ENCODE results near the gene SRMS. TPM values are rescaled to one million over a fixed set of nuclear protein-coding genes. Genes with fewer than 3 reads are reported as not detected.

The SRMS gene
- polyA plus RNA-seq, 1 donor from 2014 or later: not detected

DNA sequence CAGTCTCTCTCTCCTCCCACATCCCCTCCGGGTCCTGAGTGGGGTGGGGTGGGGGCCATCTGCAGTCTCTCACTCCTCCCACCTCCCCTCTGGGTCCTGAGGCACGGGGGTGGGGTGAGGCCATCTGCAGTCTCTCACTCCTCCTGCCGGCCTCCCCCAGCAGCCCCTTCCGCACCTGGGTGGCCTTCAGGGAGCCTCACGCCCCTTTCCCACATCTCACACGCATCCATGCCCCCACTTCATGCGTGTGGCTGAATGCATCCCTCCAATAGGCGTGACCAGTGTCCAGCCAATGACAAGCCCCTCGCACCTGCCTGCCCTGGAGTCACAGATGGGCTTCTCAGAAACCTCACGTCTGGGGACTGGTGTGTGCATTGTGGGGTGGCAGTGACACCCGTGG, 993 bp upstream of the SRMS start:
- no peak overlapping the region for H3K27ac ChIP-seq (ENCODE audit: low read length)
- H3K9ac ChIP-seq (ENCODE audit: low read length): no peak overlapping the region
- H3K9me2 ChIP-seq (ENCODE audit: insufficient read depth, low read length): no peaks in the 10 kb centered on the region
- TF ChIP-seq TAF1 (IDR thresholded peaks at IDR 0.05; ENCODE audit: low read depth) (no peak), SMC3 (conservative IDR thresholded peaks at IDR 0.05; ENCODE audit: poor library complexity) (no peak), RAD21 (conservative IDR thresholded peaks at IDR 0.05) (no peak), EP300 (conservative IDR thresholded peaks at IDR 0.05; ENCODE audit: poor library complexity, severe bottlenecking) (no peak), EZH2 (IDR thresholded peaks at IDR 0.05; ENCODE audit: borderline replicate concordance, insufficient read depth, low read length, poor library complexity, severe bottlenecking) (no peak), POLR2AphosphoS5 (IDR thresholded peaks at IDR 0.05) (no peak), MXI1 (conservative IDR thresholded peaks at IDR 0.05; ENCODE audit: poor library complexity, severe bottlenecking) (no peak)
- TF ChIP-seq, protein P1, sequence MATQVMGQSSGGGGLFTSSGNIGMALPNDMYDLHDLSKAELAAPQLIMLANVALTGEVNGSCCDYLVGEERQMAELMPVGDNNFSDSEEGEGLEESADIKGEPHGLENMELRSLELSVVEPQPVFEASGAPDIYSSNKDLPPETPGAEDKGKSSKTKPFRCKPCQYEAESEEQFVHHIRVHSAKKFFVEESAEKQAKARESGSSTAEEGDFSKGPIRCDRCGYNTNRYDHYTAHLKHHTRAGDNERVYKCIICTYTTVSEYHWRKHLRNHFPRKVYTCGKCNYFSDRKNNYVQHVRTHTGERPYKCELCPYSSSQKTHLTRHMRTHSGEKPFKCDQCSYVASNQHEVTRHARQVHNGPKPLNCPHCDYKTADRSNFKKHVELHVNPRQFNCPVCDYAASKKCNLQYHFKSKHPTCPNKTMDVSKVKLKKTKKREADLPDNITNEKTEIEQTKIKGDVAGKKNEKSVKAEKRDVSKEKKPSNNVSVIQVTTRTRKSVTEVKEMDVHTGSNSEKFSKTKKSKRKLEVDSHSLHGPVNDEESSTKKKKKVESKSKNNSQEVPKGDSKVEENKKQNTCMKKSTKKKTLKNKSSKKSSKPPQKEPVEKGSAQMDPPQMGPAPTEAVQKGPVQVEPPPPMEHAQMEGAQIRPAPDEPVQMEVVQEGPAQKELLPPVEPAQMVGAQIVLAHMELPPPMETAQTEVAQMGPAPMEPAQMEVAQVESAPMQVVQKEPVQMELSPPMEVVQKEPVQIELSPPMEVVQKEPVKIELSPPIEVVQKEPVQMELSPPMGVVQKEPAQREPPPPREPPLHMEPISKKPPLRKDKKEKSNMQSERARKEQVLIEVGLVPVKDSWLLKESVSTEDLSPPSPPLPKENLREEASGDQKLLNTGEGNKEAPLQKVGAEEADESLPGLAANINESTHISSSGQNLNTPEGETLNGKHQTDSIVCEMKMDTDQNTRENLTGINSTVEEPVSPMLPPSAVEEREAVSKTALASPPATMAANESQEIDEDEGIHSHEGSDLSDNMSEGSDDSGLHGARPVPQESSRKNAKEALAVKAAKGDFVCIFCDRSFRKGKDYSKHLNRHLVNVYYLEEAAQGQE (IDR thresholded peaks at IDR 0.05; ENCODE audit: borderline replicate concordance): no peak
- TF ChIP-seq, protein P2, sequence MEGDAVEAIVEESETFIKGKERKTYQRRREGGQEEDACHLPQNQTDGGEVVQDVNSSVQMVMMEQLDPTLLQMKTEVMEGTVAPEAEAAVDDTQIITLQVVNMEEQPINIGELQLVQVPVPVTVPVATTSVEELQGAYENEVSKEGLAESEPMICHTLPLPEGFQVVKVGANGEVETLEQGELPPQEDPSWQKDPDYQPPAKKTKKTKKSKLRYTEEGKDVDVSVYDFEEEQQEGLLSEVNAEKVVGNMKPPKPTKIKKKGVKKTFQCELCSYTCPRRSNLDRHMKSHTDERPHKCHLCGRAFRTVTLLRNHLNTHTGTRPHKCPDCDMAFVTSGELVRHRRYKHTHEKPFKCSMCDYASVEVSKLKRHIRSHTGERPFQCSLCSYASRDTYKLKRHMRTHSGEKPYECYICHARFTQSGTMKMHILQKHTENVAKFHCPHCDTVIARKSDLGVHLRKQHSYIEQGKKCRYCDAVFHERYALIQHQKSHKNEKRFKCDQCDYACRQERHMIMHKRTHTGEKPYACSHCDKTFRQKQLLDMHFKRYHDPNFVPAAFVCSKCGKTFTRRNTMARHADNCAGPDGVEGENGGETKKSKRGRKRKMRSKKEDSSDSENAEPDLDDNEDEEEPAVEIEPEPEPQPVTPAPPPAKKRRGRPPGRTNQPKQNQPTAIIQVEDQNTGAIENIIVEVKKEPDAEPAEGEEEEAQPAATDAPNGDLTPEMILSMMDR (IDR thresholded peaks at IDR 0.05; ENCODE audit: poor library complexity, severe bottlenecking): no peak
- no peaks in the 10 kb centered on the region for H3K9me3 ChIP-seq (ENCODE audit: low read length)
- no peaks in the 10 kb centered on the region for H3K36me3 ChIP-seq (ENCODE audit: insufficient read depth, low read length)
- H3K79me2 ChIP-seq (replicated peaks; ENCODE audit: insufficient read depth, low read length): no peaks in the 10 kb centered on the region
- no peak overlapping the region for H3K4me2 ChIP-seq (ENCODE audit: low read length)
- H4K20me1 ChIP-seq (ENCODE audit: insufficient read depth): no peaks in the 10 kb centered on the region
- H2AFZ ChIP-seq (ENCODE audit: low read depth, low read length): no peak overlapping the region
- H3K4me3 ChIP-seq (ENCODE audit: low read length): no peak overlapping the region
- no peaks in the 10 kb centered on the region for H3K27me3 ChIP-seq (ENCODE audit: insufficient read depth, low read depth, low read length)
- H3F3A ChIP-seq (ENCODE audit: insufficient read depth, low read length, poor library complexity, severe bottlenecking): no peaks in the 10 kb centered on the region

DNA sequence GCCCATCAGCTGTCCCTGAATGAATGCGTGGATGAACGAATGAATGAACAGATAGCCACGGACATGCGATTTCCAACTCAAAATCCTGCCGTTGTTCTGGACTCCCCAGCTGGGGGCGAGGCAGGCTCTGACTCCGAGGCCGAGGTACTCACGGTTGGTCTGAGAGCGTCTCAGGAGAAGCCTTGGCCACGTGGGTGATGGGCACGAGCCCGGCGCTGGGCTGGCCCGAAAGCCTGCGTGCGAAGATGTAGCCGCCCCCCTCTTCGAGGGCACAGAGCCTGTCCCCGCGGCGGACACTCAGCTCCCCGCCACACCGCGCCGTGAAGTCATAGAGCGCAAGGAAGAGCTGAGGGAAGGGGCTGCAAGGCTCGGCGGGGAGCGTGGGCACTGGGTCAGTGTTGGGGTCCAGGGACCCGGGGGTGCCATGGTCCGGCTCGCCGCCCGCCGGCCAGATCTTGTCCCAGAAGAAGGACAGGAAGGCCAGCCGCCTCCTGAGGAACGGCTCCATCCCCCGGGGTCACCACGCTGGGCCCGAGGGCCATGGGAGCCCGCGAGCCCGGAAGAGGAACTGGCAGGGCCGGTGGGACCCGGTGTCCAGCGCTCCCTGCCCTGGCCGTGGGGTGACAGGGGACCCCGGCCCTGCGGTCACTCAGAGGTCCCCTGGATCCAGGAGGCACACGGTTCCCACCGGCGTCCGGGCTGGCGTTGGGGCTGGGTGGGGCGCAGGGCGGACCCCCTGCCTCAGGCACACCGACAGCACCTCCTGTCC, 409 bp downstream of the SRMS start:
- Histone ChIP-seq H3K27ac (ENCODE audit: low read length) (no peak overlapping the region), H3K79me2 (replicated peaks; ENCODE audit: insufficient read depth, low read length) (no peaks in the 10 kb centered on the region), H3K9ac (ENCODE audit: low read length) (no peak overlapping the region), H4K20me1 (ENCODE audit: insufficient read depth) (no peaks in the 10 kb centered on the region), H2AFZ (ENCODE audit: low read depth, low read length) (no peak overlapping the region), H3K27me3 (ENCODE audit: insufficient read depth, low read depth, low read length) (no peaks in the 10 kb centered on the region), H3K4me2 (ENCODE audit: low read length) (no peak overlapping the region), H3K9me2 (ENCODE audit: insufficient read depth, low read length) (no peaks in the 10 kb centered on the region), H3K36me3 (ENCODE audit: insufficient read depth, low read length) (no peaks in the 10 kb centered on the region), H3K9me3 (ENCODE audit: low read length) (no peaks in the 10 kb centered on the region), H3F3A (ENCODE audit: insufficient read depth, low read length, poor library complexity, severe bottlenecking) (no peaks in the 10 kb centered on the region), H3K4me3 (ENCODE audit: low read length) (no peak overlapping the region)
- TF ChIP-seq TAF1 (IDR thresholded peaks at IDR 0.05; ENCODE audit: low read depth) (no peak), POLR2AphosphoS5 (IDR thresholded peaks at IDR 0.05) (no peak), EP300 (conservative IDR thresholded peaks at IDR 0.05; ENCODE audit: poor library complexity, severe bottlenecking) (no peak)

All from neural cell (in vitro differentiated cells).